GM12878 (cell line): ENCODE data around the gene NPTN. TPM values are rescaled to one million over a fixed set of nuclear protein-coding genes. Genes with fewer than 3 reads are reported as not detected.

Source experiments
- ATAC-seq: fragments of 200-7000 bp; cut with Tn5 transposase; 3 replicates; pipeline ENCODE4 v1.9.1; 2020; ENCODE audit warnings: mild to moderate bottlenecking, moderate library complexity
- BruUV-seq: library from RNA; stranded (reverse); fragments of 400-500 nt; replicated peaks from 2 replicates; lab custom pipeline; 2021; lab: Mats Ljungman, UMichigan
- CTCF ChIA-PET: fragments of 300-600 bp; sonication (Branson Sonifier 250); formaldehyde crosslinking; extraction: SDS; loops from one replicate; lab custom pipeline; 2021; ENCODE audit warnings: inconsistent platforms; lab: Yijun Ruan, JAX
- POLR2A ChIA-PET: fragments of 350-600 bp; formaldehyde crosslinking; extraction: SDS; loops from one replicate; lab custom pipeline; 2021; ENCODE audit warnings: inconsistent platforms; lab: Charles Lee
- RAD21 ChIA-PET: fragments of 300-600 bp; sonication (Branson Sonifier 250); formaldehyde crosslinking; loops from one replicate; lab custom pipeline; 2023; ENCODE audit warnings: antibody characterized with exemption; ENCODE audit not compliant: unreplicated experiment; lab: Charles Lee
- SMC1A ChIA-PET: fragments of 300-600 bp; sonication (Branson Sonifier 250); formaldehyde crosslinking; loops from one replicate; lab custom pipeline; 2023; ENCODE audit not compliant: unreplicated experiment, uncharacterized antibody; lab: Charles Lee
- DNase-seq: peaks from one replicate; pipeline ENCODE4 v3.0.0-alpha.2; 2011; ENCODE audit warnings: low read depth, low spot score
- FAIRE-seq: peaks from 3 replicates; lab custom pipeline; 2011; peaks lifted over from hg19 to GRCh38; lab: Jason Lieb, UNC
- H2AFZ ChIP-seq: 2 replicates; pipeline ENCODE4 v1.6.0; 2011; ENCODE audit warnings: low read depth, low read length, control low read depth; ENCODE audit not compliant: control insufficient read depth
- H3K27ac ChIP-seq: 2 replicates; pipeline ENCODE4 v1.5.1; 2011; ENCODE audit warnings: control low read depth; ENCODE audit not compliant: control insufficient read depth, insufficient read depth
- H3K27me3 ChIP-seq, 2 experiments: replicated peaks in 1 of 2; 2 replicates each; pipeline versions ENCODE4 v1.6.0 to v1.6.1; 2011; ENCODE audit warnings: low read length in 1 of 2; ENCODE audit not compliant: control insufficient read depth in 2 of 2, insufficient read depth in 2 of 2
- H3K36me3 ChIP-seq, 2 experiments: 2 replicates each; pipeline ENCODE4 v1.5.1; 2011; ENCODE audit warnings: low read length in 1 of 2; ENCODE audit not compliant: control insufficient read depth in 2 of 2, insufficient read depth in 2 of 2
- H3K4me1 ChIP-seq: 2 replicates; pipeline ENCODE4 v1.6.1; 2011; ENCODE audit warnings: mild to moderate bottlenecking, low read length, moderate library complexity, mixed read lengths; ENCODE audit not compliant: control insufficient read depth, insufficient read depth
- H3K4me2 ChIP-seq: 2 replicates; pipeline ENCODE4 v1.6.0; 2011; ENCODE audit warnings: control low read depth; ENCODE audit not compliant: control insufficient read depth, insufficient read depth
- H3K4me3 ChIP-seq: fragments of 200-600 bp; sonication (generic); 2 replicates; pipeline ENCODE4 v1.5.1; 2016
- H3K79me2 ChIP-seq: 2 replicates; pipeline ENCODE4 v1.6.0; 2011; ENCODE audit warnings: low read length; ENCODE audit not compliant: control insufficient read depth, insufficient read depth
- H3K9ac ChIP-seq: 2 replicates; pipeline ENCODE4 v1.8.0; 2011; ENCODE audit warnings: low read length, control low read depth, mixed read lengths; ENCODE audit not compliant: control insufficient read depth, insufficient read depth
- H3K9me3 ChIP-seq: replicated peaks from 3 replicates; pipeline ENCODE4 v1.5.1; 2011; ENCODE audit warnings: mild to moderate bottlenecking, low read length; ENCODE audit not compliant: control insufficient read depth, insufficient read depth
- H4K20me1 ChIP-seq: 2 replicates; pipeline ENCODE4 v1.6.0; 2011; ENCODE audit not compliant: control insufficient read depth, insufficient read depth
- BMI1 ChIP-seq: fragments of 450-650 bp; IDR thresholded peaks from 2 replicates; pipeline ENCODE4 v1.6.1; 2016; ENCODE audit warnings: mild to moderate bottlenecking, moderate library complexity, borderline replicate concordance
- CEBPZ ChIP-seq: fragments of 150-350 bp; IDR thresholded peaks from 2 replicates; pipeline ENCODE4 v1.6.1; 2016; ENCODE audit warnings: low read depth, low read length
- CHD2 ChIP-seq: IDR thresholded peaks from 2 replicates; pipeline ENCODE4 v1.6.1; 2011; ENCODE audit warnings: low read depth, low read length, improper control_type of control experiment, borderline replicate concordance
- ETV6 ChIP-seq, 2 experiments: fragments of 450-650 bp in 1 of 2; IDR thresholded peaks in 1 of 2; conservative IDR thresholded peaks in 1 of 2; 2 replicates each; pipeline ENCODE4 v1.6.1; 2014; ENCODE audit warnings: antibody characterized with exemption in 1 of 2, borderline replicate concordance in 1 of 2, low read depth in 1 of 2, mild to moderate bottlenecking in 1 of 2, moderate library complexity in 1 of 2
- EZH2 ChIP-seq: IDR thresholded peaks from 2 replicates; pipeline ENCODE4 v1.6.1; 2012; ENCODE audit warnings: low read depth, mild to moderate bottlenecking, control low read depth, inconsistent platforms, low read length, borderline replicate concordance; ENCODE audit not compliant: control insufficient read depth
- FOXM1 ChIP-seq: IDR thresholded peaks from 2 replicates; pipeline ENCODE4 v1.6.1; 2012; ENCODE audit warnings: low read depth, mild to moderate bottlenecking, inconsistent platforms, low read length, moderate library complexity
- HDAC6 ChIP-seq: fragments of 200-600 bp; sonication (generic); IDR thresholded peaks from one replicate; pipeline ENCODE4 v1.8.0; 2017; ENCODE audit warnings: antibody characterized with exemption; ENCODE audit not compliant: unreplicated experiment
- MTA2 ChIP-seq: fragments of 450-650 bp; IDR thresholded peaks from 2 replicates; pipeline ENCODE4 v1.6.1; 2016; ENCODE audit warnings: low read depth, mild to moderate bottlenecking, moderate library complexity
- RUNX3 ChIP-seq: IDR thresholded peaks from 2 replicates; pipeline ENCODE4 v1.6.1; 2012; ENCODE audit warnings: low read length, inconsistent platforms
- STAT3 ChIP-seq: IDR thresholded peaks from 2 replicates; pipeline ENCODE4 v1.6.1; 2011; ENCODE audit warnings: low read depth, low read length, improper control_type of control experiment
- WGBS: methylation state at CpG from one replicate; pipeline ENCODE4 v1.1.6; 2016; ENCODE audit warnings: low lambda C conversion rate; ENCODE audit not compliant: insufficient replicate concordance, insufficient coverage; ENCODE audit errors: missing lambda C conversion rate; 5-methylcytosine and 5-hydroxymethylcytosine counted together
- in situ Hi-C: fragments of 300-500 bp; cut with MboI; formaldehyde crosslinking; loops from 9 replicates; pipeline ENCODE4 v1.14.3; 2018; ENCODE audit warnings: mixed read lengths
- intact Hi-C: fragments of 100-400 bp; cut with micrococcal nuclease; formaldehyde crosslinking; loops from one replicate; pipeline ENCODE4 v1.14.2; 2022; ENCODE audit not compliant: unreplicated experiment
- polyA plus RNA-seq, 11 experiments: library from polyadenylated mRNA; depleted of rRNA in 4 of 11; unstranded in 6 of 11; stranded (reverse) in 5 of 11; fragments of >200 nt; fragmentation: Nextera tagmentation in 4 of 11; fragmentation: Illumina TruSeq in 1 of 11; extraction: Ambion mirVana in 4 of 11; extraction: Trizol in 1 of 11; gene quantifications; 1 replicate in 1 of 11; 2 replicates in 10 of 11; pipeline versions ENCODE4 v1.2.1 to v1.2.3, GENCODE V29; 2011 to 2016; ENCODE audit warnings: inconsistent platforms in 2 of 11, missing spikeins in 2 of 11, low read depth in 1 of 11
- total RNA-seq, 4 experiments: library from RNA; depleted of rRNA in 3 of 4; stranded (reverse); fragments of >200 nt in 3 of 4; fragmentation: Illumina TruSeq in 1 of 4; extraction: Trizol in 1 of 4; gene quantifications; 2 replicates each; pipeline versions ENCODE4 v1.2.1 to v1.2.3, GENCODE V29; 2013 to 2021
- TF ChIP-seq, protein P1 (sequence below): fragments of 450-650 bp; IDR thresholded peaks from 2 replicates; pipeline ENCODE4 v1.6.1; 2017; ENCODE audit warnings: low read depth, mild to moderate bottlenecking, moderate library complexity
- TF ChIP-seq, protein P2 (sequence below): fragments of 450-650 bp; formaldehyde crosslinking; IDR thresholded peaks from 2 replicates; pipeline ENCODE4 v1.4.0; 2020; ENCODE audit warnings: mild to moderate bottlenecking, moderate library complexity

The NPTN gene
- total and polyA plus RNA-seq, 10 of the 15 experiments (the other 5 are each of a cell fraction or from before 2014, with no cell fraction given): 17.8 to 79.1 (median 41.7) TPM

- TF ChIP-seq CEBPZ (no peak), BMI1 (no peak)
- TF ChIP-seq, protein P1, sequence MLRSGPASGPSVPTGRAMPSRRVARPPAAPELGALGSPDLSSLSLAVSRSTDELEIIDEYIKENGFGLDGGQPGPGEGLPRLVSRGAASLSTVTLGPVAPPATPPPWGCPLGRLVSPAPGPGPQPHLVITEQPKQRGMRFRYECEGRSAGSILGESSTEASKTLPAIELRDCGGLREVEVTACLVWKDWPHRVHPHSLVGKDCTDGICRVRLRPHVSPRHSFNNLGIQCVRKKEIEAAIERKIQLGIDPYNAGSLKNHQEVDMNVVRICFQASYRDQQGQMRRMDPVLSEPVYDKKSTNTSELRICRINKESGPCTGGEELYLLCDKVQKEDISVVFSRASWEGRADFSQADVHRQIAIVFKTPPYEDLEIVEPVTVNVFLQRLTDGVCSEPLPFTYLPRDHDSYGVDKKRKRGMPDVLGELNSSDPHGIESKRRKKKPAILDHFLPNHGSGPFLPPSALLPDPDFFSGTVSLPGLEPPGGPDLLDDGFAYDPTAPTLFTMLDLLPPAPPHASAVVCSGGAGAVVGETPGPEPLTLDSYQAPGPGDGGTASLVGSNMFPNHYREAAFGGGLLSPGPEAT: no peak
Measured at GRCh38 chr15:73598530-73599160, 34.5 kb downstream of the NPTN start (continued).

DNA sequence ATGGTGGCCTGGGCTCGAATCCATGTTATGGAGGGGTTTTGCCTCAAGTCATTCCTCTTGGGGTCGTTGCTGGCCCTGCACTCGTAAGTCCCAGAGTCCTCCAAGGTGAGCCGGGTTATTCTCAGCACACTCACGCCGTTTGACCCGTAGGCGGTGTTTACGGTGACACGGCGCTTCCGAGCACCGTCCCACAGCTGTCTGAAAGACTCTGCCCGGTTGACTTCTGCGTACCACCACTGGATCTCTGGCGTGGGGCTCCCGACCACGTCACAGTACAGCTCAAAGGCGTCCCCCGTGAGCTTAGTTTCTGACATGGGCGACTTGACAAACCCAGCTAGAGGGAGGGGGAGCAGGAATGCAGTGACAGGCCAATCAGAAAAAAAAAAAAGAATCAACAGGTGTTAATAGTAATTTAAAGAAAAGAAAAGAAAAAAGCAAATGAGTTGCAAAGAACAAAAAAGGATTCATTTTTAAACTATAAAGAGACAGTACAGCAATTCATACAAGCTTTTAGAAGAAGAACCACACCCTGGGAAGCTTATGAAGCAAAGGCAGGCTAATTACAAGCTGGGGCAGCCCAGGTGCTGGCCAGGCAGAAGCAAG, 36.1 kb downstream of the NPTN start:
- Histone ChIP-seq H3K79me2 (peaks cover 40% of the 10 kb centered on the region), H3K27me3 (no peaks in the 10 kb centered on the region), H3K4me3 (no peak overlapping the region), H3K36me3 (peaks cover 1 to 9% of the 10 kb centered on the region in 2 experiments), H3K4me2 (no peak overlapping the region), H3K27ac (no peak overlapping the region), H3K4me1 (peaks cover 16% of the 10 kb centered on the region), H3K9ac (no peak overlapping the region), H4K20me1 (no peaks in the 10 kb centered on the region; the same call in 1 of the 2 replicates), H3K9me3 (no peaks in the 10 kb centered on the region), H2AFZ (no peak overlapping the region)
- no TSS peak for BruUV-seq
- CTCF ChIA-PET: interaction anchor here (1.2 to 6.0 kb wide), 2 partner anchors 36 to 39 kb away, joined by 3 to 30 read pairs; partner anchors contain the start of gene NPTN
- POLR2A ChIA-PET: interaction anchor here (0.6 kb wide), 1 partner anchor 17 kb away, joined by 3 read pairs; no protein-coding TSS in a partner anchor
- in situ Hi-C loops (no loop called here), intact Hi-C loops (no loop called here)
- FAIRE-seq: no peak
- RAD21 ChIA-PET: interaction anchor here (1.2 kb wide), 1 partner anchor 39 kb away, joined by 4 read pairs; no protein-coding TSS in a partner anchor
- no peak for ATAC-seq
- no peak for DNase-seq
- 98% methylated on average over 18 of the region's 21 CpGs for WGBS
- SMC1A ChIA-PET: interaction anchor here (0.7 to 6.9 kb wide), 4 partner anchors 11 to 863 kb away, joined by 3 to 40 read pairs (median 8); no protein-coding TSS in a partner anchor
- TF ChIP-seq MTA2 (no peak), RUNX3 (no peak), CHD2 (no peak), EZH2 (no peak), ETV6 (conservative IDR thresholded peaks at IDR 0.05 in 1 of 2, IDR thresholded peaks at IDR 0.05 in 1 of 2; ENCODE audit: borderline replicate concordance in 1 of 2, low read depth in 1 of 2) (no peak), FOXM1 (no peak), STAT3 (no peak), HDAC6 (no peak)
- TF ChIP-seq, protein P2, sequence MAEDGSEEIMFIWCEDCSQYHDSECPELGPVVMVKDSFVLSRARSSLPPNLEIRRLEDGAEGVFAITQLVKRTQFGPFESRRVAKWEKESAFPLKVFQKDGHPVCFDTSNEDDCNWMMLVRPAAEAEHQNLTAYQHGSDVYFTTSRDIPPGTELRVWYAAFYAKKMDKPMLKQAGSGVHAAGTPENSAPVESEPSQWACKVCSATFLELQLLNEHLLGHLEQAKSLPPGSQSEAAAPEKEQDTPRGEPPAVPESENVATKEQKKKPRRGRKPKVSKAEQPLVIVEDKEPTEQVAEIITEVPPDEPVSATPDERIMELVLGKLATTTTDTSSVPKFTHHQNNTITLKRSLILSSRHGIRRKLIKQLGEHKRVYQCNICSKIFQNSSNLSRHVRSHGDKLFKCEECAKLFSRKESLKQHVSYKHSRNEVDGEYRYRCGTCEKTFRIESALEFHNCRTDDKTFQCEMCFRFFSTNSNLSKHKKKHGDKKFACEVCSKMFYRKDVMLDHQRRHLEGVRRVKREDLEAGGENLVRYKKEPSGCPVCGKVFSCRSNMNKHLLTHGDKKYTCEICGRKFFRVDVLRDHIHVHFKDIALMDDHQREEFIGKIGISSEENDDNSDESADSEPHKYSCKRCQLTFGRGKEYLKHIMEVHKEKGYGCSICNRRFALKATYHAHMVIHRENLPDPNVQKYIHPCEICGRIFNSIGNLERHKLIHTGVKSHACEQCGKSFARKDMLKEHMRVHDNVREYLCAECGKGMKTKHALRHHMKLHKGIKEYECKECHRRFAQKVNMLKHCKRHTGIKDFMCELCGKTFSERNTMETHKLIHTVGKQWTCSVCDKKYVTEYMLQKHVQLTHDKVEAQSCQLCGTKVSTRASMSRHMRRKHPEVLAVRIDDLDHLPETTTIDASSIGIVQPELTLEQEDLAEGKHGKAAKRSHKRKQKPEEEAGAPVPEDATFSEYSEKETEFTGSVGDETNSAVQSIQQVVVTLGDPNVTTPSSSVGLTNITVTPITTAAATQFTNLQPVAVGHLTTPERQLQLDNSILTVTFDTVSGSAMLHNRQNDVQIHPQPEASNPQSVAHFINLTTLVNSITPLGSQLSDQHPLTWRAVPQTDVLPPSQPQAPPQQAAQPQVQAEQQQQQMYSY: no peak
